Effector memory CD8-positive, alpha-beta T cell (primary cell): ENCODE data around the gene ATP8A1.
"Not testable (repeated sequence)": the region's sequence is repeated elsewhere in the genome, so short reads cannot be mapped to it uniquely, and the experiment has no call there.

Experiments
- ATAC-seq: fragments of 150-1000 bp; cut with Tn5 transposase; replicated peaks from 2 replicates; pipeline ENCODE4 v1.10.0; 2021; ENCODE audit warnings: mild to moderate bottlenecking, moderate library complexity
- DNase-seq, 3 experiments: peaks; one replicate each; pipeline ENCODE4 v3.0.0; 2021
- H3K27ac Mint-ChIP-seq, 2 donors: one replicate each; pipeline ENCODE4 v1.8.0; 2022; ENCODE audit warnings: mild to moderate bottlenecking in 2 of 2, mixed read lengths in 2 of 2, moderate library complexity in 2 of 2
- H3K27me3 Mint-ChIP-seq, 2 donors: one replicate each; pipeline ENCODE4 v1.8.0; 2022; ENCODE audit warnings: mixed read lengths in 2 of 2
- H3K36me3 Mint-ChIP-seq: one replicate; pipeline ENCODE4 v1.8.0; 2022; ENCODE audit warnings: mild to moderate bottlenecking, moderate library complexity, mixed read lengths; ENCODE audit not compliant: insufficient read depth
- H3K4me1 Mint-ChIP-seq, 2 donors: one replicate each; pipeline ENCODE4 v1.8.0; 2022; ENCODE audit warnings: low read depth in 2 of 2, mixed read lengths in 2 of 2
- H3K4me3 Mint-ChIP-seq, 2 donors: one replicate each; pipeline ENCODE4 v1.8.0; 2022; ENCODE audit warnings: mild to moderate bottlenecking in 2 of 2, mixed read lengths in 2 of 2, moderate library complexity in 2 of 2
- H3K9me3 Mint-ChIP-seq, 2 donors: one replicate each; pipeline ENCODE4 v1.8.0; 2022; ENCODE audit warnings: mixed read lengths in 2 of 2

ATP8A1 gene

DNA sequence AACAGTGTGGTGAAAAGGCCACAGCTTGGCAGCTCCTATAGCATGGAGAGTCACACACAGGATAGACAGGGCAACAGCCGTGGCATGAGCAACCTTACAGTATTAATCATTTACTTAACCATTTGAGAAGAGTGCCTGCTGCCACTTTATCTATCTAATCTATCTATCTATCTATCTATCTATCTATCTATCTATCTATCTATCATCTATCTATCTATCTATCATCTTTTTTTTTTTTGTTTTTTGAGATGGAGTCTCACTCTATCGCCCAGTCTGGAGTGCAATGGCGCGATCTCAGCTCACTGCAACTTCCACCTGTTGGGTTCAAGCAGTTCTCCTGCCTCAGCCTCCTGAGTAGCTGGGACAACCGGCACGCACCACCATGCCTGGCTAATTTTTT is 284.6 kb downstream of the ATP8A1 start:
- not testable (repeated sequence) for ATAC-seq, H3K4me3 Mint-ChIP-seq, DNase-seq, H3K27ac Mint-ChIP-seq, H3K9me3 Mint-ChIP-seq, H3K4me1 Mint-ChIP-seq, H3K36me3 Mint-ChIP-seq
- H3K27me3 Mint-ChIP-seq: peaks cover 12 to 35% of the 10 kb centered on the region in 2 donors

DNA sequence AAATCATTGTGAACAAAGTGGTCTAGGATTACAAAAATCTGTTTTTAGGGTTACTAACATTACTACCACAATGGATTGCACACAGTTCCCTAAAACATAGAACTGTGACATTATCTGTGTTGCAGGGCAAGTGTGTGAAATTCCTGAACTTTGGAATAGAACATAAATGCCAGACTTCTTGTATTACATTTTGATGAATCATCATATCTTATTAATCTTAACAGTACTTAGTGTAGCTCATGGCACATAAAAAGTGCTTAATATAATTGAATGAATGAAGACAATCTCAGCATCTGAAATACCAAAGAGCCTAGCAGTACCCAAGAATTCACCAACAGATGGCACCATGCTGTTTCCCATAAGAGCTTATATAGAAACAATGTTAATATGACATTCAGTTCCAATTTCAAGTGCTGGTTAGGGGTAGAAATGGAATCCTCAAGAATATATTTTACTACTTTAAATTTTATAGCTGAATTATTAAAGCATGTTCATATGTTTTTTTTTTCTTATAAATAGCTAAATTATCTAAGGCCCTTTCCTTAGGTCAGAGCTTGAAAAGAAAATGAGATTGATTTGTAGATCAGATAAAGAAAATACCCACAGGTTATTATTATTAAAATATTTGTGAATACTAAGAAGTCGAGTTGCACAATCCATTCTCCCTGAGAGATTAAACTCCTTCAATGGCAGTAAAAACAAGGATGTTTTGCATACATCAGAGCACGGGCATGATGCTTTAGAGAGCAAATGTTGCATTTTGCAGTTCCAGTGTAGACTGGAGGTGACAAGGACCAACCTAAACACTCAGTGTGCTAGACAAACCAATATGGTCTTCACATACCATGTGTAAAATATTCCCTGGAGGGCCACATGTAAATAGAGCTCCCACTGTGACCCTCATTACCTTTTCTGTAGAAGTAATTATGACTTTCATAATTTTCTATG is 285.3 kb downstream of the ATP8A1 start:
- Mint-ChIP-seq H3K4me1 (no peaks in the 10 kb centered on the region), H3K9me3 (no peaks in the 10 kb centered on the region), H3K4me3 (no peak overlapping the region), H3K27ac (no peak overlapping the region), H3K36me3 (no peaks in the 10 kb centered on the region), H3K27me3 (peaks cover 19 to 42% of the 10 kb centered on the region in 2 donors)
- DNase-seq: no peak
- no peak for ATAC-seq

DNA sequence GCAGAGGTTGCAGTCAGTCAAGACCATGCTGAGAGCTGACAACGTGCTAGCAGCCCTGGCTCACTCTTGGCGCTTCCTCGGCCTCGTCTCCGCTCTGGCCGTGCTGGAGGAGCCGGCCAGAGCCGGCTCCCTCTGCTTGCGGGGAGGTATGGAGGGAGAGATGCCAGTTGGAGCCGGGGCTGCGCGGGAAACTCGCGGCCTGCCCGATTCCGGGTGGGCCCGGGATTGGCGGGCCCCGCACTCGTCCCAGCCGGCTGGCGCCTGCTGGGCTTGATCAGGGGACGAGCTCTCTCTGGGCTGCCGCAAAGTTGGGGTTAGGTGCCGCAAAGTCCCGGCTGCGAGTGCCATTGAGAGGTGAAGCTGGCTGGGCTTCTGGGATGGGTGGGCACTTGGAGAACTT is 287.4 kb downstream of the ATP8A1 start:
- no peak for DNase-seq
- Mint-ChIP-seq H3K9me3 (no peaks in the 10 kb centered on the region), H3K4me1 (no peaks in the 10 kb centered on the region), H3K27me3 (peaks cover 12 to 33% of the 10 kb centered on the region in 2 donors), H3K36me3 (no peaks in the 10 kb centered on the region), H3K27ac (no peak overlapping the region), H3K4me3 (no peak overlapping the region)
- ATAC-seq: no peak

DNA sequence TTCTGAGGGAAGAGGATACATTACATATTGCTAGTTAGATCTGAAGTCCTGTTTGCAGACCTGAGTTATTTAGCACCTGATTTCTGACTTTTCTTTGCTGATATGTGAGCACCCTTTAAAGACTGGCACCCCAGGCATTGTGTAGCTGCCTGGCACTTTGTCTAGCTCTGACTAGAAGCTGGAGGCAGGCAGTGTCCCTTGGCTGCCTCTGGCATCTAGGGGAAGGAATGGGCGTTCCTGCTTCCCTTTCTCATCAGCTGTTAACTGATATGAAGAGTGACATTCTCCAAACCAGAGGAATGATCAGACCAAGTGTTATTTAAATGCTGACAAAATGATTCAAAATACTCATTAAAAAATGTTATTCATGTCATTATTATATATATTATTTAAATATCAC is 289.9 kb downstream of the ATP8A1 start:
- Mint-ChIP-seq H3K9me3 (no peaks in the 10 kb centered on the region), H3K36me3 (no peaks in the 10 kb centered on the region), H3K27me3 (peaks cover 12 to 32% of the 10 kb centered on the region in 2 donors), H3K4me1 (no peaks in the 10 kb centered on the region), H3K27ac (no peak overlapping the region), H3K4me3 (no peak overlapping the region)
- DNase-seq (no peak), ATAC-seq (no peak)

DNA sequence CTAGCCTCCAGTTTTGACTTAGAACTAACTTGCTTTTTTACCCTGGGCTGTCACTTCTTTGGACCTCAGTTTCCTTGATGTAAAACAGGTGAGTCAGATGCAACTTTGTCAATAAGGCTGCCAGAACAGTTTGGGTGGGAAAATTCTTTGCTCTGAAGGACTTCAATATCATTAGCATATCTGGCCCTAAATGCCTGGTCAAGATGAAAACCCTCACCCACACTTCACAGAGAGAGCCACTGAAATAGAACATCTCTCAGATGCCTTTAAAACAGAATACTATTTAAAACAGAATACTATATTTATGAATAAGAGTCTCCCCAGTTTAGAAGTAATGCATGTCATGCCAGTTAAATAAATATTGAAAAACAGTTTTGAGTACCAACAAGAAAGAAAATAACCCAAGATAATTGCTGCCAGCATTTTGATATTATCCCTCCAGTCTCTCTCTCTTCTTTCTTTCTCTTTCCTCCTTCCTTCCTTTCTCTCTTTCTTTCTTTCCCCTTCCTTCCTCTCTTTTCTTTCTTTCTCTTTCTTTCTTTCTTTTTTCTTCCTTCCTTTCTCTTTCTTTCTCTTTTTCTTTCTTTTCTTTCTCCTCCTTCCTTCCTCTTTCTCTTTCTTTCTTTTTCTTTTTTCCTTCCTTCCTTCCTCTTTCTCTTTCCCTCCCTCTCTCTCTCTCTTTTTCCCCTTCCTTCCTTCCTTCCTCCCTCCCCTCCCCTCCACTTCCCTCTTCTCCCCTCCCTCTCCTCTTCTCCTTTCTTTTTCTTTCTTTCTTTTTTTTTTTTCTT is 292.4 kb downstream of the ATP8A1 start:
- Mint-ChIP-seq H3K27me3 (peaks cover 12 to 43% of the 10 kb centered on the region in 2 donors), H3K27ac (no peak overlapping the region), H3K36me3 (no peaks in the 10 kb centered on the region), H3K4me3 (no peak overlapping the region), H3K4me1 (no peaks in the 10 kb centered on the region), H3K9me3 (no peaks in the 10 kb centered on the region)
- DNase-seq (no peak), ATAC-seq (no peak)

DNA sequence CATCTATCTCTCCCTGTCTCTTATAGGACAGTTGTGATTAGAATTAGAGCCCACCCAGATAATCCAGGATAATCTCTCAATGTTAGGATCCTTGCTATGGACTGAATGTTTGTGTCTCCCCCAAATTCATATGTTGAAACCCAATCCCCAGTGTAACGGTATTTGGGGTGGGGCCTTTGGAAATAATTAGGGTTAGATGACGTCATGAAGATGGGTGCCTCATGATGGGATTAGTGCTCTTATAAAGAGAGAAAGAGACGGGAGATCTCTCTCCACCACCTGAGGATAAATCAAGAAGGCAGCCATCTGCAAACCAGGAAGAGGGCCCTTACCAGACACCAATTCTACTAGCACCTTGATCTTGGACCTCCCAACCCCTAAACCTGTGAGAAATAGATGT is 293.3 kb downstream of the ATP8A1 start:
- H3K27me3 Mint-ChIP-seq: peaks cover 17 to 48% of the 10 kb centered on the region in 2 donors
- no peak for DNase-seq
- H3K4me3 Mint-ChIP-seq: no peak overlapping the region
- no peaks in the 10 kb centered on the region for H3K36me3 Mint-ChIP-seq
- ATAC-seq: no peak
- no peaks in the 10 kb centered on the region for H3K4me1 Mint-ChIP-seq
- H3K27ac Mint-ChIP-seq: no peak overlapping the region
- H3K9me3 Mint-ChIP-seq: no peaks in the 10 kb centered on the region

DNA sequence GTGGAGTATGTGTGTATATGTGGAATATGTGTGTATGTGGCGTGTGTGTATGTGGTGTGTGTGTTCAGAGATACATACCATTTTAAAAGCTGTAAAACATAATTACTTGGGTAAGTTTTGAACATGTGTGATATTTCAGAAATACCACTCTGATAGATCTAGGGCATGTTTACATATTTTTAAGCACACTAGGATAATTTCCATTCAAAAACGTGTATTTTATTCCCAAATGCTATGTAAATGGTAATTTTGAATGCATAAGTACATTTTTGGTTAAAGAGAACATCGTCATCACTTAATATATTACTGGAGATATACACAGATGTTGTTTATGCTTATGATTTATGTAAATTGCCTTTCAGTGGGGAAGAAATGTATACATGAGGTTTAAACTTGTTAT is 294.3 kb downstream of the ATP8A1 start:
- no peak for ATAC-seq
- no peak overlapping the region for H3K4me3 Mint-ChIP-seq
- no peak for DNase-seq
- H3K4me1 Mint-ChIP-seq: no peaks in the 10 kb centered on the region
- peaks cover 23 to 46% of the 10 kb centered on the region in 2 donors for H3K27me3 Mint-ChIP-seq
- no peaks in the 10 kb centered on the region for H3K36me3 Mint-ChIP-seq
- H3K9me3 Mint-ChIP-seq: no peaks in the 10 kb centered on the region
- H3K27ac Mint-ChIP-seq: no peak overlapping the region

DNA sequence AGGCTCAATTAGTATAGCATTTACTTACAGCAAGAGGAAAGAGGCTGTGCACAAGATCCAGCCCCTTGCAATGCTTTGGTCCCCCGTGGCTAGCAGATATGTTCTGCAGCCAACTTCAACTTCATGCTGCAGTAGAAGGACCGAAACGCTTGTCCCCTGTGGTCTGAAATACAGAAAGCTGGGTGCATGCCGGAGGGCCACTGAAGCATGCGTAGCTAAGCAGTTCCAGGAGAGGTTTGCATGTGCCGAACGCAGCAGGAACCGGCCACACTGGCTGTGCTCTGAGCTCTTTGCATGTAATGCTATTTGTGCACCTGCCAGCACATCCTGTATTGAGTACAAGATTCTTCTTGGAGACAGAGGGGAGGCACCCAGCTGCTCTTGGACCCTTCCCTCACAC is 295.4 kb downstream of the ATP8A1 start:
- no peaks in the 10 kb centered on the region for H3K9me3 Mint-ChIP-seq
- no peak overlapping the region for H3K27ac Mint-ChIP-seq
- H3K4me3 Mint-ChIP-seq: no peak overlapping the region
- peaks cover 22 to 40% of the 10 kb centered on the region in 2 donors for H3K27me3 Mint-ChIP-seq
- H3K4me1 Mint-ChIP-seq: peaks cover 1 to 6% of the 10 kb centered on the region in 2 donors
- no peak for DNase-seq
- no peak for ATAC-seq
- H3K36me3 Mint-ChIP-seq: no peaks in the 10 kb centered on the region

DNA sequence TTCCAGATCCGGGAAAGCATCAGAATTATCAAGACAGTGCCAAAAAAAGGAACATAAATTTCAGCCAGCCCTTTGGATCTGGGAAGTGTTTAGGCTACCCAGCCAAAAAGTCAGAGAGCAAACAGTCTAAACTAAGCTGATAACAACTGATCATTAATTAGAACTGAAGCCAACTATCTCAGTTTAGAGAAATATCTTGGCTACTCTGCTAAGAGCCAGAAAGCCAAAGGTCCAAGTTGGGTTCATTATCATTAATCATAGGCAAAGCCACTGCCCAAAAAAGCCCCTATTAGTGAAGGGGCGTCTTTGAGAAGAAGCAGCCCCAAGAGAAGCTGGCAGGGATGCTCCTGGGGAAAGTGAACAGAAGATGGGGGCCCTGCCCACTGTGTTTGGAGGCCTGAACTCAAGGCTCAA is 296.6 kb downstream of the ATP8A1 start:
- Mint-ChIP-seq H3K36me3 (no peaks in the 10 kb centered on the region), H3K9me3 (no peaks in the 10 kb centered on the region), H3K4me1 (peaks cover 1 to 6% of the 10 kb centered on the region in 2 donors), H3K27ac (no peak overlapping the region), H3K27me3 (peaks cover 34 to 48% of the 10 kb centered on the region in 2 donors), H3K4me3 (no peak overlapping the region)
- DNase-seq: no peak
- ATAC-seq: no peak

DNA sequence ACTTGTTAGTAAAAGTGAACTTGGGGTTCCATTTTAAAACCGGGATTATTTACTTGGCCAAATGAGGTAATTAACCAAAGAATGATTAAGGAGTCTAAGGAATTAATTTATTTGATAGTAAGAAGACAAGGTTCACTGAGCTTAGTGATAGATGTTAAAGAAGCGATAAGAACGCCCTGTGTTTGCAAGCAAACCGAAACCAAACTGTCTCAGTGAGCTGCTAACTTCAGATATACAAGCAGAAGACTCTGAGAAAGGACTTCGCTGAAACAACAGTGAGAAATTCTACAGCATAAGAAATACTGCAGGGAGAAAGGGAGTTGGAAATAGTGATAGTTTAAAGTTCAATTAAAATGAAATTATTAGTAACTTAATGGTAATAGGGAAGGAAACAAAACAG is 297.2 kb downstream of the ATP8A1 start:
- ATAC-seq (no peak), DNase-seq (no peak)
- Mint-ChIP-seq H3K4me1 (peaks cover 1 to 6% of the 10 kb centered on the region in 2 donors), H3K27ac (no peak overlapping the region), H3K27me3 (peaks cover 38 to 53% of the 10 kb centered on the region in 2 donors), H3K9me3 (no peaks in the 10 kb centered on the region), H3K4me3 (no peak overlapping the region), H3K36me3 (no peaks in the 10 kb centered on the region)
